PC-3 (cell line): ENCODE measurements around the gene SPAG7. TPM values are rescaled to one million over a fixed set of nuclear protein-coding genes. Genes with fewer than 3 reads are reported as not detected.

ENCODE experiments used
- ATAC-seq: fragments of 200-7000 bp; cut with Tn5 transposase; 2 replicates; pipeline ENCODE4 v1.9.1; 2020; ENCODE audit warnings: mild to moderate bottlenecking, moderate library complexity
- BruUV-seq: library from RNA; stranded (reverse); fragments of 400-500 nt; replicated peaks from 2 replicates; lab custom pipeline; 2021; lab: Mats Ljungman, UMichigan
- CTCF ChIA-PET: fragments of 300-600 bp; sonication (Branson Sonifier 250); formaldehyde crosslinking; loops from one replicate; lab custom pipeline; 2022; ENCODE audit warnings: antibody characterized with exemption; lab: Charles Lee
- POLR2A ChIA-PET: fragments of 300-600 bp; sonication (Branson Sonifier 250); formaldehyde crosslinking; loops from one replicate; lab custom pipeline; 2022; ENCODE audit warnings: antibody characterized with exemption; ENCODE audit not compliant: unreplicated experiment; lab: Charles Lee
- DNase-seq: peaks from one replicate; pipeline ENCODE4 v3.0.0-alpha.2; 2015
- H2AFZ ChIP-seq: fragments of 300-600 bp; sonication (generic); 2 replicates; pipeline ENCODE4 v1.6.0; 2016; ENCODE audit warnings: antibody characterized with exemption, low read length
- H3F3A ChIP-seq: fragments of 300-600 bp; sonication (generic); one replicate; pipeline ENCODE4 v1.6.0; 2017; ENCODE audit warnings: antibody characterized with exemption, low read length, control low read depth, mild to moderate bottlenecking; ENCODE audit not compliant: unreplicated experiment
- H3K27ac ChIP-seq: fragments of 300-600 bp; sonication (generic); 2 replicates; pipeline ENCODE4 v1.5.1; 2016; ENCODE audit warnings: mild to moderate bottlenecking, low read length
- H3K27me3 ChIP-seq: fragments of 300-600 bp; sonication (generic); 2 replicates; pipeline ENCODE4 v1.6.1; 2016; ENCODE audit warnings: low read length, mixed read lengths
- H3K36me3 ChIP-seq: fragments of 300-600 bp; sonication (generic); 2 replicates; pipeline ENCODE4 v1.6.1; 2016; ENCODE audit warnings: low read depth, mixed run types, low read length, mixed read lengths
- H3K4me1 ChIP-seq: fragments of 300-600 bp; sonication (generic); 2 replicates; pipeline ENCODE4 v1.5.1; 2016; ENCODE audit warnings: low read length; ENCODE audit not compliant: insufficient read depth
- H3K4me2 ChIP-seq: fragments of 300-600 bp; sonication (generic); 2 replicates; pipeline ENCODE4 v1.6.0; 2016; ENCODE audit warnings: low read length
- H3K4me3 ChIP-seq: fragments of 300-600 bp; sonication (generic); 2 replicates; pipeline ENCODE4 v1.5.1; 2016; ENCODE audit warnings: mild to moderate bottlenecking, low read length, mixed read lengths
- H3K79me2 ChIP-seq: fragments of 300-600 bp; sonication (generic); 2 replicates; pipeline ENCODE4 v1.6.1; 2017; ENCODE audit warnings: low read length, mixed read lengths
- H3K9ac ChIP-seq: fragments of 300-600 bp; sonication (generic); 2 replicates; pipeline ENCODE4 v1.6.0; 2016; ENCODE audit warnings: mild to moderate bottlenecking, low read length
- H3K9me2 ChIP-seq: fragments of 300-600 bp; sonication (generic); replicated peaks from 2 replicates; pipeline ENCODE4 v1.6.1; 2016; ENCODE audit warnings: mixed run types, low read length, mixed read lengths
- H3K9me3 ChIP-seq: fragments of 300-600 bp; sonication (generic); 2 replicates; pipeline ENCODE4 v1.6.1; 2016; ENCODE audit warnings: low read length, mixed read lengths
- H4K20me1 ChIP-seq: fragments of 300-600 bp; sonication (generic); 2 replicates; pipeline ENCODE4 v1.6.1; 2016; ENCODE audit warnings: low read length, mixed read lengths
- EZH2 ChIP-seq: fragments of 300-600 bp; sonication (generic); IDR thresholded peaks from one replicate; pipeline ENCODE4 v1.6.1; 2017; ENCODE audit warnings: antibody characterized with exemption, mild to moderate bottlenecking, low read length; ENCODE audit not compliant: unreplicated experiment
- EZH2phosphoT487 ChIP-seq: fragments of 300-600 bp; sonication (generic); IDR thresholded peaks from 2 replicates; pipeline ENCODE4 v1.6.1; 2018; ENCODE audit warnings: mild to moderate bottlenecking, antibody characterized with exemption, low read length, borderline replicate concordance
- intact Hi-C: fragments of 100-400 bp; cut with micrococcal nuclease; formaldehyde crosslinking; loops from 2 replicates; pipeline ENCODE4 v1.9.0; 2023
- total RNA-seq: library from RNA; depleted of rRNA; stranded (reverse); fragments of >200 nt; gene quantifications from 2 replicates; pipeline ENCODE4 v1.2.3, GENCODE V29; 2014
- TF ChIP-seq, protein P1 (sequence below): fragments of 300-600 bp; sonication (generic); conservative IDR thresholded peaks from 2 replicates; pipeline ENCODE4 v1.5.1; 2017; ENCODE audit warnings: antibody characterized with exemption, low read depth, mild to moderate bottlenecking, low read length

The SPAG7 gene
- total RNA-seq, 1 experiment from 2014 or later: 44.1 TPM

DNA sequence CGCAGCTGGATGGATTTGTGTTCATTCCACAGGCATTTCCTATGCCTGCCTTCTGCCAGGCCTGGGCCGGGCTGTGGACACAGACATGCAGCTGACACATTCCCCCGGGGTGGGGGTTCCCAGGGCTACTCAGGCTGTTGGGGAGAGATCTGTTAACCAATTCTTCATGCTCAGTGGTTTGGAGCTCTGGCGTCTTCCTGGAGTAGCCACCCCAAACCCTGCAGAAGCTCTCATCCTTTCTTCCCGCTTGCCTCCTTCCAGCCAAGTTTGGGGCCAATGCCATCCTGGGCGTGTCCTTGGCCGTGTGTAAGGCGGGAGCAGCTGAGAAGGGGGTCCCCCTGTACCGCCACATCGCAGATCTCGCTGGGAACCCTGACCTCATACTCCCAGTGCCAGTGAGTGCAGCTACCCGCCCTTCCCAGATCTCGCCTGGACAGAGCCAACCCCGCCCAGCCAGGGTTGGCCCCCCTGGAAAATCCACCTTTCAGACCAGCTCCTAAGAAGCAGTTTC lies 14.1 kb downstream of the SPAG7 start:
- no peak for ATAC-seq
- no peak overlapping the region for H3K9ac ChIP-seq

DNA sequence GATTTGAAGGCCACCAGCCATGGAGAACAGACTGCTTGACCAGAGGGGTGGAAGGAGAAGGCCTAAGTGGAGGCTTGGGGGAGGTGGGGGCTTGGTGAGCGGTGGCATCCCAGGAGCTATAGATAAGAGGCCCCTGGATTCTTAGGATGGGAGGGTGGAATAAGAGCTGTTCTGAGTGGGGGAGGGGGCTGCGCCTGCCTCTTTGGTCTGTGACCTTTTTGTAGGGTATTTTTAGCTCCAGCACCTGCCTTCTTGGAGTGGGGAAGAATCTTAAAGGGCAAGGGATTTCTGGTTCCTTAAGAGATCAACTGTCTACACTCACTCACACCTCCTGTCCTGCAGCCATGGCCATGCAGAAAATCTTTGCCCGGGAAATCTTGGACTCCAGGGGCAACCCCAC lies 16.1 kb downstream of the SPAG7 start:
- Histone ChIP-seq H3K4me3 (no peak overlapping the region), H3K9me3 (no peaks in the 10 kb centered on the region), H3K9me2 (no peaks in the 10 kb centered on the region), H3K4me1 (peaks cover 9% of the 10 kb centered on the region), H4K20me1 (peaks cover 6% of the 10 kb centered on the region), H3K9ac (no peak overlapping the region), H3K27ac (no peak overlapping the region), H3K79me2 (peaks cover 21% of the 10 kb centered on the region), H3K4me2 (no peak overlapping the region), H3F3A (no peaks in the 10 kb centered on the region), H3K27me3 (no peaks in the 10 kb centered on the region), H3K36me3 (peaks cover 7% of the 10 kb centered on the region), H2AFZ (no peak overlapping the region)
- TF ChIP-seq, protein P1, sequence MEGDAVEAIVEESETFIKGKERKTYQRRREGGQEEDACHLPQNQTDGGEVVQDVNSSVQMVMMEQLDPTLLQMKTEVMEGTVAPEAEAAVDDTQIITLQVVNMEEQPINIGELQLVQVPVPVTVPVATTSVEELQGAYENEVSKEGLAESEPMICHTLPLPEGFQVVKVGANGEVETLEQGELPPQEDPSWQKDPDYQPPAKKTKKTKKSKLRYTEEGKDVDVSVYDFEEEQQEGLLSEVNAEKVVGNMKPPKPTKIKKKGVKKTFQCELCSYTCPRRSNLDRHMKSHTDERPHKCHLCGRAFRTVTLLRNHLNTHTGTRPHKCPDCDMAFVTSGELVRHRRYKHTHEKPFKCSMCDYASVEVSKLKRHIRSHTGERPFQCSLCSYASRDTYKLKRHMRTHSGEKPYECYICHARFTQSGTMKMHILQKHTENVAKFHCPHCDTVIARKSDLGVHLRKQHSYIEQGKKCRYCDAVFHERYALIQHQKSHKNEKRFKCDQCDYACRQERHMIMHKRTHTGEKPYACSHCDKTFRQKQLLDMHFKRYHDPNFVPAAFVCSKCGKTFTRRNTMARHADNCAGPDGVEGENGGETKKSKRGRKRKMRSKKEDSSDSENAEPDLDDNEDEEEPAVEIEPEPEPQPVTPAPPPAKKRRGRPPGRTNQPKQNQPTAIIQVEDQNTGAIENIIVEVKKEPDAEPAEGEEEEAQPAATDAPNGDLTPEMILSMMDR: no peak
- TF ChIP-seq EZH2phosphoT487: no peak
- TF ChIP-seq EZH2: no peak
- no peak for DNase-seq
- ChIA-PET POLR2A (no interaction called here), CTCF (no interaction called here)
- intact Hi-C loops: no loop called here
- BruUV-seq: no TSS peak
- no peak for ATAC-seq

More for the DNA sequence above, 14.1 kb downstream of the SPAG7 start:
- intact Hi-C loops: no loop called here
- Histone ChIP-seq H3F3A (no peaks in the 10 kb centered on the region), H3K9me2 (no peaks in the 10 kb centered on the region), H4K20me1 (no peaks in the 10 kb centered on the region), H3K9me3 (no peaks in the 10 kb centered on the region), H3K36me3 (no peaks in the 10 kb centered on the region), H3K4me1 (peaks cover 9% of the 10 kb centered on the region), H3K27me3 (no peaks in the 10 kb centered on the region), H2AFZ (no peak overlapping the region), H3K27ac (no peak overlapping the region), H3K4me3 (no peak overlapping the region), H3K79me2 (peaks cover 1% of the 10 kb centered on the region; the same call in 1 of the 2 replicates), H3K4me2 (no peak overlapping the region)
- ChIA-PET CTCF (no interaction called here), POLR2A (no interaction called here)
- TF ChIP-seq, protein P1: no peak
- no peak for TF ChIP-seq EZH2phosphoT487
- TF ChIP-seq EZH2: no peak
- DNase-seq: no peak
- BruUV-seq: no TSS peak

DNA sequence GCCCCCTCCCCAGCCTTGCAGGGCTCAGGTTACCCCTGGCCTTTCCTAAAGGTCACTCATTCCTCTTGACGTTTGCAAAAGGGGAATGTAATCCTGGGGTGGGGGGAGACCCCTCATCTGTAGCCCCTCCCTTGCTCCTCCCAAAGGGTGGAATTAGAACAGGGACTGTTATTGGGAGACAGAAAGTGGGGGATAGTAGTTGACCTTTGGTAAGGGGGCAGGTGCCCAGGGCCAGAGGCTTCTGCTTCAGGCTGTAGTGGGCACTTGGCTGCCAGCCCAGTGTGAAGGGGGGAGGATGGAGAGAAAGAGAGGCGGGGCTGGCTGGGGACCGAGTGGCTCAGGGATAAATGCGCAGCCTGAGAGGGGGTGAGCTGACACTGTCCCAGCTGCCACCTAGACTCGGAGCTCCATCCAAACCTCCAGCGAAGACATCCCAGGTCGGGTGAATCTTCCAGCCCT lies 16.8 kb downstream of the SPAG7 start, which contains the start of gene ENO3:
Gene ENO3 (plus strand): TSS at position 374 of the 459 bp plus-strand sequence. CDS start 711 bp downstream, outside the sequence.
- H3K27ac ChIP-seq: peak within 1 kb of the TSS; percentile 85
- peak within 1 kb of the TSS; percentile 93 for H3K4me2 ChIP-seq
- peaks cover 15% of the 10 kb centered on the region for H3K4me1 ChIP-seq
- H2AFZ ChIP-seq: peak within 1 kb of the TSS; percentile 82
- no peaks in the 10 kb centered on the region for H3K27me3 ChIP-seq
- no peak for TF ChIP-seq EZH2
- TF ChIP-seq, protein P1: no peak
- TF ChIP-seq EZH2phosphoT487: no peak
- ChIA-PET POLR2A (interaction anchor here (0.7 kb wide), 1 partner anchor 16 kb away, joined by 5 read pairs; the partner anchor contains the start of gene SPAG7), CTCF (no interaction called here)
- H4K20me1 ChIP-seq: peaks cover 12% of the 10 kb centered on the region
- no peaks in the 10 kb centered on the region for H3F3A ChIP-seq
- H3K36me3 ChIP-seq: peaks cover 11% of the 10 kb centered on the region
- H3K9me2 ChIP-seq: no peaks in the 10 kb centered on the region
- no peaks in the 10 kb centered on the region for H3K9me3 ChIP-seq
- peaks cover 28% of the 10 kb centered on the region for H3K79me2 ChIP-seq
- BruUV-seq: no TSS peak
- peak within 1 kb of the TSS; percentile 74 for H3K4me3 ChIP-seq
- peak within 1 kb of the TSS; percentile 64 for H3K9ac ChIP-seq
- DNase-seq: no peak
- ATAC-seq: no peak
- intact Hi-C loops: no loop called here
